Lower leg skin (tissue), 3 donors: ENCODE data around the gene C1QTNF12.

Source experiments
- POLR2A ChIP-seq, 2 donors: fragments of 450-650 bp; IDR thresholded peaks; one replicate each; pipeline ENCODE4 v1.6.1; 2016 to 2017; ENCODE audit warnings: antibody characterized with exemption in 2 of 2, mild to moderate bottlenecking in 1 of 2, moderate library complexity in 1 of 2
- TF ChIP-seq, protein P1 (sequence below), 3 donors: fragments of 450-650 bp; IDR thresholded peaks; one replicate each; pipeline ENCODE4 v1.5.1; 2016; ENCODE audit warnings: antibody characterized with exemption in 3 of 3, mild to moderate bottlenecking in 3 of 3, moderate library complexity in 2 of 3

DNA sequence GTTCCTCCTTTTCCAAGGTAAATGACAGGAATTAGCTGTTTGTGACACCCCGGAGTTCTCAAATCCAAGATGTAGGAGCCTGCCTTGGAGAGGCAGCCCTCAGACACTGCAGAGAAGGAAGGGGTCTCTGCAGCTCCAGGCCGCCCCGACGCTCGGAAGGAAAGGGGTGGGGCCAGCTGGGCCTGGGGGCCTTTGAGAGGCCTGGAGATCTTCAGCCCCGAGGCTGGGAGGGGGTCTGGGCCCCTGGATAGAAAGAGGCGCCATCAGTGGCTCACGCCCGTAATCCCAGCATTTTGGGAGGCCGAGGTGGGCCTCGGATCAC, 39.0 kb downstream of the C1QTNF12 start:
- TF ChIP-seq, protein P1, sequence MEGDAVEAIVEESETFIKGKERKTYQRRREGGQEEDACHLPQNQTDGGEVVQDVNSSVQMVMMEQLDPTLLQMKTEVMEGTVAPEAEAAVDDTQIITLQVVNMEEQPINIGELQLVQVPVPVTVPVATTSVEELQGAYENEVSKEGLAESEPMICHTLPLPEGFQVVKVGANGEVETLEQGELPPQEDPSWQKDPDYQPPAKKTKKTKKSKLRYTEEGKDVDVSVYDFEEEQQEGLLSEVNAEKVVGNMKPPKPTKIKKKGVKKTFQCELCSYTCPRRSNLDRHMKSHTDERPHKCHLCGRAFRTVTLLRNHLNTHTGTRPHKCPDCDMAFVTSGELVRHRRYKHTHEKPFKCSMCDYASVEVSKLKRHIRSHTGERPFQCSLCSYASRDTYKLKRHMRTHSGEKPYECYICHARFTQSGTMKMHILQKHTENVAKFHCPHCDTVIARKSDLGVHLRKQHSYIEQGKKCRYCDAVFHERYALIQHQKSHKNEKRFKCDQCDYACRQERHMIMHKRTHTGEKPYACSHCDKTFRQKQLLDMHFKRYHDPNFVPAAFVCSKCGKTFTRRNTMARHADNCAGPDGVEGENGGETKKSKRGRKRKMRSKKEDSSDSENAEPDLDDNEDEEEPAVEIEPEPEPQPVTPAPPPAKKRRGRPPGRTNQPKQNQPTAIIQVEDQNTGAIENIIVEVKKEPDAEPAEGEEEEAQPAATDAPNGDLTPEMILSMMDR (IDR thresholded peaks at IDR 0.05) = no peak
- TF ChIP-seq POLR2A (IDR thresholded peaks at IDR 0.05) = no peak
